SKM-1 treated with dmso at 0.1 percent for 144 hours (cell line): Measurements from ENCODE around the gene PALMD.

ENCODE experiments used
- DNase-seq: peaks from one replicate; lab custom pipeline; 2025; ENCODE audit not compliant: unreplicated experiment; lab: John Stamatoyannopoulos, UW

Gene PALMD

GRCh38 chr1:99634971-99635624 lies 10.8 kb upstream of the PALMD start:
- no peak for DNase-seq

GRCh38 chr1:99635664-99636063 lies 10.2 kb upstream of the PALMD start:
- DNase-seq: no peak

- DNase-seq: no peak
These were observed 9.2 kb upstream of the PALMD start for GRCh38 chr1:99636647-99637175.

GRCh38 chr1:99638853-99639252 lies 7.1 kb upstream of the PALMD start:
- DNase-seq: no peak

GRCh38 chr1:99639408-99639807 lies 6.5 kb upstream of the PALMD start:
- DNase-seq: no peak

- DNase-seq: no peak
These were observed 6.0 kb upstream of the PALMD start for GRCh38 chr1:99639945-99640344.

GRCh38 chr1:99640672-99641071 lies 5.2 kb upstream of the PALMD start:
- DNase-seq: no peak

- DNase-seq: no peak
These were observed 4.4 kb upstream of the PALMD start for GRCh38 chr1:99641558-99641957.

GRCh38 chr1:99642053-99642452 lies 3.9 kb upstream of the PALMD start:
- no peak for DNase-seq

- DNase-seq: no peak
These were observed 2.7 kb upstream of the PALMD start for GRCh38 chr1:99643021-99643779.

GRCh38 chr1:99644279-99645004 lies 1.5 kb upstream of the PALMD start:
- no peak for DNase-seq

GRCh38 chr1:99645203-99645602 lies 710 bp upstream of the PALMD start:
- DNase-seq: peak; percentile 17

GRCh38 chr1:99646868-99647267 lies 955 bp downstream of the PALMD start:
- no peak for DNase-seq

- DNase-seq: no peak
These were observed 1.6 kb downstream of the PALMD start for GRCh38 chr1:99647490-99647889.

GRCh38 chr1:99648107-99648506 lies 2.2 kb downstream of the PALMD start:
- DNase-seq: no peak

- no peak for DNase-seq
These were observed 4.1 kb downstream of the PALMD start for GRCh38 chr1:99650030-99650429.

- DNase-seq: no peak
These were observed 5.0 kb downstream of the PALMD start for GRCh38 chr1:99650773-99651437.

- DNase-seq: no peak
These were observed 7.0 kb downstream of the PALMD start for GRCh38 chr1:99652881-99653281.

GRCh38 chr1:99655376-99655775 lies 9.5 kb downstream of the PALMD start:
- no peak for DNase-seq

GRCh38 chr1:99656701-99657100 lies 10.8 kb downstream of the PALMD start:
- DNase-seq: no peak
